CD8-positive, alpha-beta memory T cell (primary cell): Measurements from ENCODE around the gene ZSWIM7. TPM values are rescaled to one million over a fixed set of nuclear protein-coding genes. Genes with fewer than 3 reads are reported as not detected.

Experiments used
- CTCF ChIA-PET: fragments of 350-600 bp; sonication (Branson Sonifier 250); formaldehyde crosslinking; loops from one replicate; lab custom pipeline; 2021; ENCODE audit warnings: antibody characterized with exemption; lab: Charles Lee
- POLR2A ChIA-PET: fragments of 350-600 bp; sonication (Branson Sonifier 250); formaldehyde crosslinking; loops from one replicate; lab custom pipeline; 2021; ENCODE audit warnings: antibody characterized with exemption; lab: Charles Lee
- DNase-seq, 5 donors: peaks; one replicate each; pipeline versions ENCODE4 v3.0.0 to v3.0.0-alpha.2; 2020 to 2022; ENCODE audit warnings: mixed read lengths in 1 of 5
- H3K27ac ChIP-seq: one replicate; pipeline ENCODE4 v1.7.0; 2013; ENCODE audit warnings: low read depth, mild to moderate bottlenecking, low read length, moderate library complexity
- H3K27me3 ChIP-seq: 2 replicates; pipeline ENCODE4 v1.7.0; 2013; ENCODE audit warnings: low read length, mild to moderate bottlenecking; ENCODE audit not compliant: insufficient read depth, poor library complexity, severe bottlenecking
- H3K36me3 ChIP-seq: 2 replicates; pipeline ENCODE4 v1.7.0; 2013; ENCODE audit warnings: mild to moderate bottlenecking, low read length, moderate library complexity; ENCODE audit not compliant: insufficient read depth
- H3K4me1 ChIP-seq: 2 replicates; pipeline ENCODE4 v1.7.0; 2013; ENCODE audit warnings: mild to moderate bottlenecking, low read length, moderate library complexity; ENCODE audit not compliant: insufficient read depth
- H3K4me3 ChIP-seq: 2 replicates; pipeline ENCODE4 v1.7.0; 2013; ENCODE audit warnings: mild to moderate bottlenecking, low read length
- H3K9me3 ChIP-seq: 2 replicates; pipeline ENCODE4 v1.7.0; 2013; ENCODE audit warnings: mild to moderate bottlenecking, low read length
- H3K27ac Mint-ChIP-seq, 8 donors: one replicate each; pipeline ENCODE4 v1.8.0; 2020 to 2021; ENCODE audit warnings: mixed read lengths in 8 of 8, mild to moderate bottlenecking in 6 of 8, inconsistent platforms in 3 of 8, moderate library complexity in 3 of 8
- H3K27me3 Mint-ChIP-seq, 2 donors: one replicate each; pipeline ENCODE4 v1.8.0; 2020 to 2021; ENCODE audit warnings: mixed read lengths in 2 of 2, mild to moderate bottlenecking in 1 of 2, moderate library complexity in 1 of 2
- H3K36me3 Mint-ChIP-seq, 3 donors: one replicate each; pipeline ENCODE4 v1.8.0; 2020 to 2021; ENCODE audit warnings: mixed read lengths in 3 of 3, inconsistent platforms in 1 of 3, mild to moderate bottlenecking in 1 of 3
- H3K4me1 Mint-ChIP-seq, 3 donors: one replicate each; pipeline ENCODE4 v1.8.0; 2020 to 2021; ENCODE audit warnings: mixed read lengths in 3 of 3, inconsistent platforms in 1 of 3, mild to moderate bottlenecking in 1 of 3
- H3K4me3 Mint-ChIP-seq, 7 donors: one replicate each; pipeline ENCODE4 v1.8.0; 2020 to 2021; ENCODE audit warnings: mixed read lengths in 7 of 7, mild to moderate bottlenecking in 6 of 7, moderate library complexity in 4 of 7, inconsistent platforms in 2 of 7
- H3K9me3 Mint-ChIP-seq, 5 donors: one replicate each; pipeline ENCODE4 v1.8.0; 2020 to 2022; ENCODE audit warnings: mixed read lengths in 5 of 5, mild to moderate bottlenecking in 3 of 5, moderate library complexity in 2 of 5, inconsistent platforms in 1 of 5
- polyA plus RNA-seq: library from polyadenylated mRNA; unstranded; fragments of 300-500 nt; fragmentation: Illumina TruSeq; gene quantifications from one replicate; pipeline ENCODE4 v1.2.3, GENCODE V29; 2021
- total RNA-seq, 2 experiments: library from RNA; stranded (reverse); gene quantifications; one replicate each; pipeline ENCODE4 v1.2.3, GENCODE V29; 2021

Gene ZSWIM7
- total and polyA plus RNA-seq, 3 experiments from 2014 or later: 11.0 to 60.4 (median 12.2) TPM

- H3K4me1 ChIP-seq: no peaks in the 10 kb centered on the region
- ChIA-PET POLR2A (no interaction called here), CTCF (no interaction called here)
- H3K9me3 ChIP-seq: no peaks in the 10 kb centered on the region
- no peak overlapping the region for H3K27ac ChIP-seq
- Mint-ChIP-seq H3K27ac (no peak overlapping the region), H3K4me3 (peak overlapping the region in 1 of 7 donors; percentile 13), H3K36me3 (no peaks in the 10 kb centered on the region), H3K9me3 (no peaks in the 10 kb centered on the region), H3K4me1 (peaks cover under 1 to 3% (median 1%) of the 10 kb centered on the region in 3 donors), H3K27me3 (peaks cover 4 to 5% of the 10 kb centered on the region in 2 donors)
- no peaks in the 10 kb centered on the region for H3K27me3 ChIP-seq
- no peaks in the 10 kb centered on the region for H3K36me3 ChIP-seq
- no peak overlapping the region for H3K4me3 ChIP-seq
- no peak for DNase-seq
Measured at GRCh38 chr17:15952916-15953790, 46.4 kb downstream of the ZSWIM7 start.

- Mint-ChIP-seq H3K4me3 (no peak overlapping the region), H3K27me3 (peaks cover 0 to 4% of the 10 kb centered on the region in 2 donors), H3K9me3 (no peaks in the 10 kb centered on the region), H3K4me1 (peaks cover 0 to 3% (median 0%) of the 10 kb centered on the region in 3 donors), H3K36me3 (no peaks in the 10 kb centered on the region), H3K27ac (no peak overlapping the region)
- H3K4me3 ChIP-seq: no peak overlapping the region
- no peak overlapping the region for H3K27ac ChIP-seq
- ChIA-PET CTCF (no interaction called here), POLR2A (no interaction called here)
- no peaks in the 10 kb centered on the region for H3K9me3 ChIP-seq
- H3K36me3 ChIP-seq: no peaks in the 10 kb centered on the region
- no peaks in the 10 kb centered on the region for H3K27me3 ChIP-seq
- H3K4me1 ChIP-seq: no peaks in the 10 kb centered on the region
- DNase-seq: no peak
Measured at GRCh38 chr17:15952048-15952532, 47.4 kb downstream of the ZSWIM7 start.

GRCh38 chr17:15951368-15952047, 48.0 kb downstream of the ZSWIM7 start:
- CTCF ChIA-PET: no interaction called here
- Histone ChIP-seq H3K36me3 (no peaks in the 10 kb centered on the region), H3K4me1 (no peaks in the 10 kb centered on the region), H3K27ac (no peak overlapping the region), H3K27me3 (no peaks in the 10 kb centered on the region), H3K9me3 (no peaks in the 10 kb centered on the region), H3K4me3 (no peak overlapping the region)
- Mint-ChIP-seq H3K27ac (no peak overlapping the region), H3K4me3 (no peak overlapping the region), H3K9me3 (no peaks in the 10 kb centered on the region), H3K27me3 (peaks cover 2 to 4% of the 10 kb centered on the region in 2 donors), H3K4me1 (no peaks in the 10 kb centered on the region), H3K36me3 (no peaks in the 10 kb centered on the region)
- DNase-seq: no peak
- POLR2A ChIA-PET: no interaction called here

GRCh38 chr17:15947976-15948752, 51.3 kb downstream of the ZSWIM7 start:
- Histone ChIP-seq H3K4me3 (no peak overlapping the region), H3K27ac (no peak overlapping the region), H3K36me3 (no peaks in the 10 kb centered on the region), H3K4me1 (no peaks in the 10 kb centered on the region), H3K9me3 (no peaks in the 10 kb centered on the region), H3K27me3 (no peaks in the 10 kb centered on the region)
- Mint-ChIP-seq H3K27ac (no peak overlapping the region), H3K4me1 (peaks cover 8 to 10% (median 10%) of the 10 kb centered on the region in 3 donors), H3K9me3 (no peaks in the 10 kb centered on the region), H3K36me3 (no peaks in the 10 kb centered on the region), H3K27me3 (peaks cover 17 to 22% of the 10 kb centered on the region in 2 donors), H3K4me3 (no peak overlapping the region)
- ChIA-PET POLR2A (no interaction called here), CTCF (no interaction called here)
- no peak for DNase-seq

GRCh38 chr17:15947271-15947670, 52.2 kb downstream of the ZSWIM7 start:
- Histone ChIP-seq H3K9me3 (no peaks in the 10 kb centered on the region), H3K4me1 (no peaks in the 10 kb centered on the region), H3K27ac (no peak overlapping the region), H3K4me3 (no peak overlapping the region), H3K36me3 (no peaks in the 10 kb centered on the region), H3K27me3 (no peaks in the 10 kb centered on the region)
- Mint-ChIP-seq H3K4me3 (peak overlapping the region in 1 of 7 donors; percentile 43), H3K4me1 (peaks cover 8 to 10% (median 10%) of the 10 kb centered on the region in 3 donors), H3K27me3 (peaks cover 18 to 31% of the 10 kb centered on the region in 2 donors), H3K9me3 (no peaks in the 10 kb centered on the region), H3K27ac (peak overlapping the region in 1 of 8 donors; percentile 55), H3K36me3 (no peaks in the 10 kb centered on the region)
- no peak for DNase-seq
- ChIA-PET POLR2A (no interaction called here), CTCF (interaction anchor here (0.6 kb wide), 1 partner anchor 156 kb away, joined by 3 read pairs; no protein-coding TSS in a partner anchor)

- ChIA-PET CTCF (interaction anchor here (0.6 to 0.7 kb wide), 2 partner anchors 12 to 155 kb away, joined by 3 read pairs; no protein-coding TSS in a partner anchor), POLR2A (no interaction called here)
- H3K27me3 ChIP-seq: no peaks in the 10 kb centered on the region
- H3K36me3 ChIP-seq: no peaks in the 10 kb centered on the region
- no peaks in the 10 kb centered on the region for H3K36me3 Mint-ChIP-seq
- H3K27me3 Mint-ChIP-seq: peaks cover 20 to 37% of the 10 kb centered on the region in 2 donors
- DNase-seq: no peak
- peak overlapping the region in 6 of 7 donors; percentile 60 to 82 (median 68) for H3K4me3 Mint-ChIP-seq
- no peaks in the 10 kb centered on the region for H3K9me3 ChIP-seq
- H3K4me1 ChIP-seq: no peaks in the 10 kb centered on the region
- H3K4me3 ChIP-seq: no peak overlapping the region
- no peak overlapping the region for H3K27ac Mint-ChIP-seq
- H3K9me3 Mint-ChIP-seq: no peaks in the 10 kb centered on the region
- peak overlapping the region; percentile 47 for H3K27ac ChIP-seq
- peaks cover 8 to 10% (median 10%) of the 10 kb centered on the region in 3 donors for H3K4me1 Mint-ChIP-seq
Measured at GRCh38 chr17:15946611-15947120, 52.8 kb downstream of the ZSWIM7 start.

- Mint-ChIP-seq H3K4me3 (peak overlapping the region; percentile 71 to 82 (median 78)), H3K4me1 (peaks cover 8 to 10% (median 10%) of the 10 kb centered on the region in 3 donors), H3K9me3 (no peaks in the 10 kb centered on the region), H3K27ac (no peak overlapping the region), H3K27me3 (peaks cover 23 to 44% of the 10 kb centered on the region in 2 donors), H3K36me3 (no peaks in the 10 kb centered on the region)
- no peaks in the 10 kb centered on the region for H3K27me3 ChIP-seq
- peak overlapping the region; percentile 39 for H3K4me3 ChIP-seq
- ChIA-PET CTCF (interaction anchor here (1.2 to 2.3 kb wide), 2 partner anchors 13 to 53 kb away, joined by 4 to 19 read pairs; partner anchors contain the start of genes TTC19 and ZSWIM7), POLR2A (no interaction called here)
- no peaks in the 10 kb centered on the region for H3K4me1 ChIP-seq
- no peaks in the 10 kb centered on the region for H3K9me3 ChIP-seq
- peak overlapping the region; percentile 47 for H3K27ac ChIP-seq
- H3K36me3 ChIP-seq: no peaks in the 10 kb centered on the region
- DNase-seq: peak in 1 of 5 donors; percentile 3
Measured at GRCh38 chr17:15945527-15946191, 53.8 kb downstream of the ZSWIM7 start.
